Measurements from ENCODE around the gene PDE4D. TPM values are rescaled to one million over a fixed set of nuclear protein-coding genes. Genes with fewer than 3 reads are reported as not detected.

The PDE4D gene
- total RNA-seq, 1 donor from 2014 or later: 39.2 TPM

DNA sequence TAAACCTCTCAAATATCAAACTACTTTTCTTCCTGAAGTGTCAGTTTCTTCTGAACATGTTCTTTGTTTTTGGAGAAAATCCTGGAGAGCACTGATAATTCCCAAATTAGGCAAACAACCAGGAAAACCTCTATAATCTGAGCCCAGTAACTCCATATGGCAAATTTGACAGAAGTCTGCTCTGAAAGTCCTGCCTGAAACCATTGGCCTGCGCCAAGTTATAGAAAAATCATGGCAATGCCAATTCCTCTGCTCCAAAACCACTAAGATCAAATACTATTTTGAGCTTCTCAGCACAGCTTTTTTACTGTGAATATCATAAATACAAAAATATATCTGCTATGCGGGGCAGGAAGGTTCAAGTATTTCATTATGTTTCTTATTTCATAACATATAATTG is 45.9 kb downstream of the PDE4D start:
- TF ChIP-seq, protein P1, sequence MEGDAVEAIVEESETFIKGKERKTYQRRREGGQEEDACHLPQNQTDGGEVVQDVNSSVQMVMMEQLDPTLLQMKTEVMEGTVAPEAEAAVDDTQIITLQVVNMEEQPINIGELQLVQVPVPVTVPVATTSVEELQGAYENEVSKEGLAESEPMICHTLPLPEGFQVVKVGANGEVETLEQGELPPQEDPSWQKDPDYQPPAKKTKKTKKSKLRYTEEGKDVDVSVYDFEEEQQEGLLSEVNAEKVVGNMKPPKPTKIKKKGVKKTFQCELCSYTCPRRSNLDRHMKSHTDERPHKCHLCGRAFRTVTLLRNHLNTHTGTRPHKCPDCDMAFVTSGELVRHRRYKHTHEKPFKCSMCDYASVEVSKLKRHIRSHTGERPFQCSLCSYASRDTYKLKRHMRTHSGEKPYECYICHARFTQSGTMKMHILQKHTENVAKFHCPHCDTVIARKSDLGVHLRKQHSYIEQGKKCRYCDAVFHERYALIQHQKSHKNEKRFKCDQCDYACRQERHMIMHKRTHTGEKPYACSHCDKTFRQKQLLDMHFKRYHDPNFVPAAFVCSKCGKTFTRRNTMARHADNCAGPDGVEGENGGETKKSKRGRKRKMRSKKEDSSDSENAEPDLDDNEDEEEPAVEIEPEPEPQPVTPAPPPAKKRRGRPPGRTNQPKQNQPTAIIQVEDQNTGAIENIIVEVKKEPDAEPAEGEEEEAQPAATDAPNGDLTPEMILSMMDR (IDR thresholded peaks at IDR 0.05; ENCODE audit: insufficient read depth, low read length, poor library complexity, severe bottlenecking): no peak
- Histone ChIP-seq H3K4me3 (ENCODE audit: low read depth, low read length) (no peak overlapping the region), H3K27me3 (ENCODE audit: control insufficient read depth, insufficient read depth, low read length) (no peaks in the 10 kb centered on the region), H3K36me3 (ENCODE audit: control insufficient read depth, insufficient read depth, low read length) (no peaks in the 10 kb centered on the region)
- DNase-seq (ENCODE audit: low read depth): no peak

DNA sequence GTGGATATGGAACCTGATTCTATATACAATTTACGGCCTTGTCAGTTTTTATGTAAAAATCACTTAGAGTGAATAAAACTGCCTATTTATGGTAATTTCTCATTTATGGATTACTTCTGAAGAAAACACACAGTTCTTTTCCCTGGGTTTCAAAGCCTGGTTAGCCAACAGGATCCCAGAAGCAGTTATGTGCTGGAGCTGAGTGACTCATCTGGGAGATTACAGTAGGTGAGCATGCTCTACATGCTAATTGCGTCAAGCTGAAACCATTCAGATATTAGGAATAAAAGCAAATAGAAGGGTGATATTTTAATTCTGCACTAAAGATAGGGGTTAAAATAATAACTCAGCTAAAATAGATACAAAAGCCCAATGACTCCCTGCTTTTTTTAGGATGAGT is 47.8 kb downstream of the PDE4D start:
- DNase-seq (ENCODE audit: low read depth): no peak
- no peaks in the 10 kb centered on the region for H3K27me3 ChIP-seq (ENCODE audit: control insufficient read depth, insufficient read depth, low read length)
- TF ChIP-seq, protein P1 (IDR thresholded peaks at IDR 0.05; ENCODE audit: insufficient read depth, low read length, poor library complexity, severe bottlenecking): no peak
- no peak overlapping the region for H3K4me3 ChIP-seq (ENCODE audit: low read depth, low read length)
- H3K36me3 ChIP-seq (ENCODE audit: control insufficient read depth, insufficient read depth, low read length): no peaks in the 10 kb centered on the region

DNA sequence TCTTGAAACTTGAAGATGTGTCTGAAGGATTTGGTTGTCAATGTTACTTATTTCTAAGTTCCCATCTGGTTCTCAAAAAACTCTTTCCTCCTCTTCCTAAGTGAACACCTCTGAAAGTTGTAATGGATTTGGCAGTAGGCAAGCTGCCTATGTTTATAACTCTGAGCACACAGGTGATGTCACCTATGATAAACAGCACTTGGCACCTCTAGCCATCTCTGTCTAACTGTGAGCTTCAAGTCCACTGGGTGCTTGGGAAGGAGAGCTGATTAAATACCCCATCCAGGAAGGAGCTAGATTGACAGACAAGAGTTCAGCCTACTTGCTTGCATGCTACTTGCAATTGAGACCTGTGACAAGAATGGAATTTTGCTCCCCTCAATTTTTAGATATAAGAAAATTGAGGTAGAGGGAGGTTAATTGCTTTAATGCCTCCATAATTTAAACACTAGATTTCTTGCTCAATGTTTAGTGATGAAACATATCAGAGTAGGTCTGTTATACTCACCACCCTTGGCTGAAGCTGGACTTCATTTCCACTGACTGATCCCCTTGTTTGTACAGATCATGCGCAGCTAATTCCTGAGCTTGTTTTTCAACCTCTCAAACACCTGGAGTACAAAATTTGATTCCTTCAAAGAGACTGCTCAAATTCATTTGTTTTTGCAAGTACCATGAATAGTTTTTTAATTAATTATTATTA is 49.9 kb downstream of the PDE4D start:
- TF ChIP-seq, protein P1 (IDR thresholded peaks at IDR 0.05; ENCODE audit: insufficient read depth, low read length, poor library complexity, severe bottlenecking): no peak
- DNase-seq (ENCODE audit: low read depth): no peak
- no peaks in the 10 kb centered on the region for H3K27me3 ChIP-seq (ENCODE audit: control insufficient read depth, insufficient read depth, low read length)
- H3K4me3 ChIP-seq (ENCODE audit: low read depth, low read length): no peak overlapping the region
- H3K36me3 ChIP-seq (ENCODE audit: control insufficient read depth, insufficient read depth, low read length): no peaks in the 10 kb centered on the region

DNA sequence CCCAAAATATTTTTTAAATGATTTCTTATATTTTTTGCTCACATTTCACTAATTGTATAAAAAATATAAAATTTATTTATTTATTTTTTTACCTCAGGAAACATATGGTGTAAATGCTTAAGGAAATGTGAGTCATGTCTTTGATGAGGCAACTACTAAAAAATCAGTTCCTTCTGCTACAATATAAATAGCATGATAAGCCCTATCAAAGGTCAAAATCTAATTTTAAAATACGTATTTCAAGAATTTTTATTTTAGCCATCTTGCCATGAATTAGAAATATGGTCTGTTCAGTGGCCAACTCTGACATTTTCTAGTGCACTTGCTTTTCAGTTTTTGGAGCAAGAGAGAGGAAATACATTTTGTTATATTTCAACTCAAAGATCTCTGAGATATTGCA is 50.5 kb downstream of the PDE4D start:
- Histone ChIP-seq H3K27me3 (ENCODE audit: control insufficient read depth, insufficient read depth, low read length) (no peaks in the 10 kb centered on the region), H3K4me3 (ENCODE audit: low read depth, low read length) (no peak overlapping the region), H3K36me3 (ENCODE audit: control insufficient read depth, insufficient read depth, low read length) (no peaks in the 10 kb centered on the region)
- TF ChIP-seq, protein P1 (IDR thresholded peaks at IDR 0.05; ENCODE audit: insufficient read depth, low read length, poor library complexity, severe bottlenecking): no peak
- no peak for DNase-seq (ENCODE audit: low read depth)

DNA sequence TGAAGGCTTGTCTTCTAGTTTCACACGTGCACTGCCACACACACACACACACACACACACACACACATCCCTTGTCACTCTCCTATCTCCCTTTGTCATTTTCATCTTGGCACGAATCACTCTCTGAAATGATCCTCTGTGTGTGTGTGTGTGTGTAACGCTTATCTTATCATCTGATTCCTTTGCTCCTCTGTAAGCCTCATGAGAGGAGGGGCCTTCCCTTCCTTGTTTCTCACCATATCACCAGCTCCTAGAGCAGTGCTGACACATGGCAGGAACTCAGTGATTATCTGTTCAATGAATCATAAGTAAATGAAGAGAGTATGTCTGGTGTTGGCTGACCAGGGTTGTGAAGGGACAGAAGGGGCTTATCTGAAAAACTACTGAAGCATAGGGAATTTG is 53.3 kb downstream of the PDE4D start:
- Histone ChIP-seq H3K36me3 (ENCODE audit: control insufficient read depth, insufficient read depth, low read length) (no peaks in the 10 kb centered on the region), H3K27me3 (ENCODE audit: control insufficient read depth, insufficient read depth, low read length) (no peaks in the 10 kb centered on the region), H3K4me3 (ENCODE audit: low read depth, low read length) (no peak overlapping the region)
- TF ChIP-seq, protein P1 (IDR thresholded peaks at IDR 0.05; ENCODE audit: insufficient read depth, low read length, poor library complexity, severe bottlenecking): no peak
- DNase-seq (ENCODE audit: low read depth): no peak

DNA sequence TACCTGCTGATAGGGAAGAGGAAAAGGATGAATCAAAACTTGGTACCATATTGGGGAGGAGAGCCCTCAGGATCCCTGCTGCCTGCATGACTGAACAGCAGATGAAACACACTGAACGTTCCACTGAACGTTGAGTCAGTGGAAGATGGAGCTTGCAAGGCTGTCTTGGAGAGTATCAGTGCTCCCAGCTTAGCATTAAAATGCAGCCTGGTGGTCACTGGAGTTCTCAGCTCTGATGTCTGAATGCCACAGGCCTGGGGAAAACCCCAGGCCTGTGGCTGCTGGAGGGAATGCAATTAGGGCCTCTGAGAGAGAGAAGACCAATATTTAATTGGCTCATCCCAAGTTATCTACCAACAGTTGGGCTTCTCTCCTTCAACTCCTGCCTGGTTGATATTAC is 54.5 kb downstream of the PDE4D start:
- Histone ChIP-seq H3K4me3 (ENCODE audit: low read depth, low read length) (no peak overlapping the region), H3K36me3 (ENCODE audit: control insufficient read depth, insufficient read depth, low read length) (no peaks in the 10 kb centered on the region), H3K27me3 (ENCODE audit: control insufficient read depth, insufficient read depth, low read length) (no peaks in the 10 kb centered on the region)
- DNase-seq (ENCODE audit: low read depth): no peak
- TF ChIP-seq, protein P1 (IDR thresholded peaks at IDR 0.05; ENCODE audit: insufficient read depth, low read length, poor library complexity, severe bottlenecking): no peak

Data from kidney epithelial cell (primary cell).